HK-2 (cell line): ENCODE measurements around the gene CORO2B.

Experiments
- DNase-seq: peaks from one replicate; pipeline ENCODE4 v3.0.0-alpha.2; 2018; ENCODE audit not compliant: unreplicated experiment

CORO2B gene

GRCh38 chr15:68608844-68609232 is 30.0 kb downstream of the CORO2B start:
- DNase-seq: no peak

- DNase-seq: no peak
These were observed 30.8 kb downstream of the CORO2B start for GRCh38 chr15:68609629-68610028.

DNA sequence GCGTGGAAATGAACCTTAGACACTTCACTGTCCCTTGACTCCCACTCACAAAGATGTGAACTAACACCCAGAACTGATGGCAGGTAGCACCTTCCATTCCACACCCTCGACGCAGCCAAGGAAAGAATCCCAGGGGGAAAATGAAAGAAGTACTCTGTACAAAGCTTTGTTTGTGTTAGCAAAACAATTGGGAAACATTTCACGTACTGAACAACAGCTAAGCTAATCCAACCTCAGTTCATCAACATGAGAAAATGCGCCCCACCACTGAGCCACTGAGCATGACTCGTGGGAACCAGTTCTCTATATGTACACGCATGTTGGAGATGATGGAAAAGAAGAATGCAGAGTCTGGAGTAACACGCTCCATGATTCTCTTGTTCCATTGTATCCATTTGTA is 32.0 kb downstream of the CORO2B start:
- no peak for DNase-seq

GRCh38 chr15:68612503-68612902 is 33.7 kb downstream of the CORO2B start:
- DNase-seq: no peak

GRCh38 chr15:68612979-68613740 is 34.4 kb downstream of the CORO2B start:
- DNase-seq: no peak

- DNase-seq: no peak
These were observed 35.7 kb downstream of the CORO2B start for GRCh38 chr15:68614286-68615035.

DNA sequence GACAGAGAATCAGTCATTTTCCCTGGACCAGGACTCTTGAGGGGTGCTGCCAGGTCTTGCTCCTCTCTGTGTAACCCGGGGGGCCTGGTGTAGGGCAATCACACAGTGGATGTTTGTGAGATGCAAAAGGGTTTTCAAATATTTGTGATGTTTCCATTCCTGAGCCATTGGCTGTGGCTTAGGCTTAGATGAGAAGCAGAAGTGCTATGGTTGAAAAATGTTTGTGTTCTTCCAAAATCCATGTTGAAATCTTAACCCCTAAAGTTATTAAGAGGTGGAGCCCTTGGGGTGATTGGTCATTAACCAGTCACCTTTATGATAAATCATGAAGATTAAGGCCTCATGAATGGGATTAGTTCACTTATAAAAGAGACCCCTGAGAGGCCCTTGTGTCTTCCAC is 36.5 kb downstream of the CORO2B start:
- DNase-seq: no peak

DNA sequence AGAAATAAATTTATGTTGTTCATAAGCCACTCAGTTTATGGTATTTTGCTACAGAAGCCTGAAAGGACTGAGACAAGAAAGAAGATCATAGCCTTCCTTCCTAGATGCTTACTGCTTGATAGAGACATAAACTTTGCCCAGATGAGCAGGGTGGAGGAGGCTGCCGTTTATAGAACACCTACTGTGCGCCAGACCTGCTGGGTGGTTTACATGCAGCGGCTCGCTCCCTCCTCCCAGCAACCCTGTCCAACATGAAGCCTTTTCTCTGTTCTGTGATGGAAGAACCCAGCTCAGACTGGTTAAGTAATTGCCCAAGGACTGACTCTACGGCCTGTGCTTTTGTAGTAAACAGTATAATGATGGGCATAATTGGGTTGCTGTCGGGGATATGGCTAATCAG is 37.0 kb downstream of the CORO2B start:
- no peak for DNase-seq

DNA sequence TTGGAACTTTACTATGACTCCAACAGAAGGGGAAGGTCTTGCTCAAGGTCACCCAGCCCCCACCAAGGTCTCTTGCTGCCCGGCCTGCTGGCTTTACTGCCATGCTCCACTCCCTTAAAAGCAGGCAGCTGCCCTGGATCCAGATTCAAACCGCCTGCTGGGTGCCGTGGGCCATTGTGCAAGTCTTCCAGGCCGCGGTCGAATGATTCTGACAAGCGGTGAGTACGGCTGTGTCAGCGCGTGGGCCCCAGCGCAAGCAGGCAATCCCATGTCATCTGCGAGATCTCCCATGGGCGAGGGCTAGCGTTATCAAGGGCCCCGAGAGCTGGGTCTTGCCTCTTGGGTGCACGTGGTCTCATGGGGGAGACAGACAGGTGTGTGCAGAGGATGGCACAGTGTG is 37.6 kb downstream of the CORO2B start:
- DNase-seq: no peak

GRCh38 chr15:68617001-68617400 is 38.2 kb downstream of the CORO2B start:
- no peak for DNase-seq

DNA sequence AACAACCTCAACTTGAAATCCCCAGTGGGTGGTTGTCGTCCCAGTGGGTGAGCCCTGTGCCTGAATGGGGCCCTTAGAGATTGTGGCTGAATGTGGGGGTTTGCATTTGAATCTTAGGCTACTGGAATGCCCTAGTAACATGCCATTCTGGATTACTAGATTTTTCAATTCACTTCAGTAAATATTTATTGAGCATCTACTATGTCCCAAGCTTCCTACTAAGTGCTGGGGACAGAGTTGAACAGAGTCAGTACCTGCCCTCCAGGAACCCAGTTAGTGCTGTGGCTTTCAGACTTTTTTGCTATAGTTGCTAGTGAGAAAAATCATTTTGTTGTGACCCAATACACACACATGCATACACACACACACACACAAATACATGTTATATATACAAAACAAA is 39.0 kb downstream of the CORO2B start:
- no peak for DNase-seq

- DNase-seq: no peak
These were observed 39.6 kb downstream of the CORO2B start for GRCh38 chr15:68618394-68618793.

DNA sequence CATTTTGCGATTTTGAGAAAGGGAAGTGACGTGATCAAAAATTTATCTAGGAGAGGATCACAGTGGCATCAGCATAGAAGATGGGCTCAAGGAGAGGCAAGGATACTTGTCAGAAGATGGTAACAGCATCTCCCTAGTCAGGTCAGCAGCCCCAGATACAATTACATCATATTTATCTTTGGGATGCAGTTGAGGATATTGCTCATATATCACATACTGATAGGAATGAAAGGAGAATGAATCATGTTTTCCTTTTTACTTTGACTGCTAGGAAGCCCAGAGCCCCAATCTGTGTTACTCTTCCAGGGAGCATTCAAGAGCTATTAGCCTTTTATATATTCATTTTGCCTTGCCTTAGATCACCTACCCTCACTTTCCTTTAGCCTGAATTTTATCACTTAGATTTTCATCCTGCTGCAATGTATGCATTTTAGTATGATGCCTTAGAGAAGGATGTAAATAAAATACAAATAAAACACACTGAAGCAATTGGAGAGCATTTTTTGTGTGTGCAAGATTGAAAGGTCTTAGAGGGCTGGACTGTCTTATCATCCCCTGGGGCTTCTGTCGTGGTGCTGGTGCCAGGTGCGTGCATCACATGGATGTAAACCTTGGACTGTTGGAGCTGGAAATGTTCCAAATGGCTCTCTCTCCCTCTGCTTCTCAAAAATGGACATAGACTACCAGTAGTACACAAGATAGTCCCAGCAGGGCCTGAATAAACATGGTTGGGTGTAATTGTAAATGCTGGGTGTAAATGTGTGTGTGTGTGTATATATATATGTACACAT is 40.3 kb downstream of the CORO2B start:
- DNase-seq: no peak

DNA sequence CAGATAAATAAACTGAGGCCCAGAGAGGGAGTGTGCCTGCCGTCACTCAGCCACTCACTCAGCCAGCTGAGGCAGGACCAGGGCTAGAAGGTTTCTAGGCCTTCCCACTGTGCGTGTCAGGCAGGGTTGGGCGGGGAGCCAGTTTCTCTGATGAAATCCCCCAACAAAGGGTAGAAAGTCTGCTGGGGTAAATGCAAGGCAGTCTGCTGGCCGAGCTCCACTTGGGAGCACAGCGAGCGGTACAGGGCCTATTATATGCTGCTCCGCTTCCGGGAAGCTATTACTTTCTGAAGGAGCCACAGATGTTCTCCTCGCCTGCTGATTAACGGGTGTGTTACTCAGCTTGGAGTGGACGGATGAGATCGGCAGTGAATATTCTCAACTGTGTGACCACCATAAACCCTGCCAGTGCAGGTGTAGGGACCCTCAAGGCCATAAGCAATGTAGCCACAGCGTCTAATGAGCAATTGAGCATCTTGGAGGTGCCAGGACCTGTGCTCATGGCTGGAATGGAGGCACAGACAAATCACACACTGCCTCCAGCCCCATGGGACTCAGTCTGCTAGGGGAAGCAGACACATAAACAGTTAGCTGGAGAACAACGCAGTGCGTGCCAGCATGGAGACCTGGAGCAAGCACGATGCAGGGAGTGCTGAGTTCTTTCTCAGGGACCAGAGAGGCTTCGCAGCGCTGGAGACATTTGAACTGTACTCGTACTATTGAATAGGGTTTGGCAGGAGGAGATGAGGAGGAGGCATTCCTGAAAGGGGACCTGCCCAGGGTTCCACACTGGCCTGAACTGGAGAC is 42.1 kb downstream of the CORO2B start:
- DNase-seq: no peak

DNA sequence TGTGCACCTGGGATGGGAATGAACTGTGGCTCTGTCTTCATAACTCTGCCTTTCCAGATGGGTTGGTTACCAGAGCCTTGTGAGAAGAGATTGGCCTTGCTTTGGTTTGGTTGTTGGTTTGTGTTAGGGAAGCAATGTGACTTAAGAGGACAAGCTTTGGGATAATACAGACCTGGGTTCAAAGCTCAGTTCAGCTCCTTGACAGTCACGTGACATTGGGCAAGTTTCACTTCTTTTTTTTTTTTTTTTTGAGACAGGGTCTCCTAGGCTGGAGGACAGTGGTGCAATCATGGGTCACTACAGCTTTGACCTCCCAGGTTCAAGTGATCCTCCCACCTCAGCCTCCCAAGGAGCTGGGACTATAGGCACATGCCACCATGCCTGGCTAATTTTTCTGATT is 42.7 kb downstream of the CORO2B start:
- no peak for DNase-seq

GRCh38 chr15:68623301-68623892 is 44.6 kb downstream of the CORO2B start:
- DNase-seq: no peak

GRCh38 chr15:68625853-68626252 is 47.1 kb downstream of the CORO2B start:
- DNase-seq: no peak

GRCh38 chr15:68626283-68626682 is 47.5 kb downstream of the CORO2B start:
- DNase-seq: no peak

DNA sequence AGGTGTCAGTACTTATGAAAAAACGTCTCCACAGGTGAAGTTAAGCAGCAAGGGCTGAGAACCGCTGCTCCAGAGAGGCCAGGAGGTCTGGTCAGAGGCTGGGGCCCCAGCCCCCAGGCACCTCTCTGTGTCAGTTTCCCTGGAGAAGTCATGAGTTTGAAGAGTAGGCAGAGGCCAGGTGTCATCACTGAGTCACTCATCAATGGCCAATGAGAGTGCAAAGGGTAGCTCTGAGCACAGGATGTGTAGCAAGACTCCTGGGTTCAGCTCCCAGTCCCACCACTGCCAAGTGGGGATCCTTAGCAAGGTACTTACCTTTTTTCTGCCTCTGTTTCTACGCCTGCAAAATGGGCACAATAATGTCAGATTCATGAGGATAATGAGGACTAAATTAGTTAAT is 47.9 kb downstream of the CORO2B start:
- no peak for DNase-seq

DNA sequence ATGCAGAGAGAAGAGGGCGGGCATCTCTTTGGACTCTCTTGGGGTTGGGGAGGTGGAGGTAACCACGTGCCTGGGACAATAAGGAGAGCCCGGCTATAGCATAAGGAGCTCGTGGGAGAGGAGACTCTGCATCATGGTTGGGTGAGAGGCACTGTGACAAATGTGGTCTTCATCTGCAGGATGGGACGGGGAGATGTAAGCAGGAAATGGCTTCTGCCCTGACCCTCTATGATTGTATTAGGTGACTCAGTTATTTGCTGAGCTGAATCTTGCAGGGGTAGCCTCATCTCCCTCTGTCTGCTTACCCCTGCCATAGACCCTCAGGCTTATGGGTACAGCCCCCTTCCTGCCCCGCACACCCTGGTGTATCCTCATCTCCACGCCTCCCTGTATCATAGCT is 48.7 kb downstream of the CORO2B start:
- DNase-seq: no peak

GRCh38 chr15:68627995-68628394 is 49.2 kb downstream of the CORO2B start:
- no peak for DNase-seq
